ENCODE results near the gene NATD1.
A peak's percentile ranks its signal among the peaks of the same experiment; 100 is the strongest.

Gene NATD1

GRCh38 chr17:21218101-21218500 is 35.1 kb downstream of the NATD1 start:
- TF ChIP-seq USF1 (IDR thresholded peaks at IDR 0.05) (peak; percentile 18; the same call in 1 of the 2 replicates), YY1 (IDR thresholded peaks at IDR 0.05; ENCODE audit: low read depth) (no peak)

DNA sequence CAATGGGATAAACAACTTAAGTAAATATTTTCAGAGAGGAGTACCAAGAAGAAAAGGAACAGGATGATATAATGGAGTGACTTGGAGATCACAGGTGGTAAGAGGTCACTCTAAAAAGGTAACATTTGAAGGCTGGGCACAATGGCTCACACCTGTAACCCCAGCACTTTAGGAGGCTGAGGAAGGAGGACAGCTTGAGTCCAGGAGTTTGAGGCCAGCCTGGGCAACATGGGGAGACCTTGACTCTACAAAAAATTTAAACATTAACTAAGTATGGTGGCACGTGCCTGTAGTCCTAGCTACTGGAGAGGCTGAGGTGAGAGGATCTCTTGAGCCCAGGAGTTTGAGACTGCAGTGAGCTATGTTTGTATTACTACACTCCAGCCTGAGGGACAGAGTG is 35.9 kb downstream of the NATD1 start:
- TF ChIP-seq ZBTB7A (IDR thresholded peaks at IDR 0.05; ENCODE audit: low read depth) = no peak
- no peak for TF ChIP-seq FOXM1 (IDR thresholded peaks at IDR 0.05; ENCODE audit: borderline replicate concordance, low read depth)
- TF ChIP-seq YY1 (IDR thresholded peaks at IDR 0.05; ENCODE audit: low read depth) = no peak
- TF ChIP-seq EGR1 (IDR thresholded peaks at IDR 0.05) = no peak
- TF ChIP-seq MAX (IDR thresholded peaks at IDR 0.05) = no peak
- no peak for TF ChIP-seq USF1 (IDR thresholded peaks at IDR 0.05)
- no peak for TF ChIP-seq TAF1 (IDR thresholded peaks at IDR 0.05; ENCODE audit: low read depth)
- TF ChIP-seq NFIC (IDR thresholded peaks at IDR 0.05) = no peak

DNA sequence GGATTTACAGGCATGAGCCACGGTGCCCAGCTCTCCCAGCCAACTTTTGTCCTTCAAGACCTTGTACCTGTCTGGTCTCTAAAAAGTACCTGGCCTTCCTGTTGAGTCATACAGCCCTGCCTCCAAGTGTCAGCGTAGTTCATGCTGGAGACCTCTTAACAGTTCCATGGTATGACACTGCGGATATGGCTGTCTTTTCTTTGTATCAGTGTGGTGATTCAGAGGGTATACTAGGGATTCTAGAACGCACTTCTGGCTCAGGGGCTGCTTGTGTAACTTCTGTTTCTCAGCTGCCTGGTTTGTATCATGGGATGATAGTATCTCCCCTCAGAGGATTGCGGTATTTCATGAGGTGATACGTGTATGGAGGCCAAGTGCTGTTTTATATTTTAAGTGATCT is 37.3 kb downstream of the NATD1 start:
- TF ChIP-seq CEBPB (IDR thresholded peaks at IDR 0.05) (no peak), TEAD4 (IDR thresholded peaks at IDR 0.05) (no peak), ZBTB7A (IDR thresholded peaks at IDR 0.05; ENCODE audit: low read depth) (no peak), EGR1 (IDR thresholded peaks at IDR 0.05) (no peak), YY1 (IDR thresholded peaks at IDR 0.05; ENCODE audit: low read depth) (no peak), CREB1 (IDR thresholded peaks at IDR 0.05; ENCODE audit: low read depth) (no peak), TCF12 (IDR thresholded peaks at IDR 0.05; ENCODE audit: low read depth) (no peak), FOXM1 (IDR thresholded peaks at IDR 0.05; ENCODE audit: borderline replicate concordance, low read depth) (no peak), NFIC (IDR thresholded peaks at IDR 0.05) (no peak), USF1 (IDR thresholded peaks at IDR 0.05) (no peak), TAF1 (IDR thresholded peaks at IDR 0.05; ENCODE audit: low read depth) (no peak), EP300 (IDR thresholded peaks at IDR 0.05; ENCODE audit: borderline replicate concordance) (no peak), REST (IDR thresholded peaks at IDR 0.05; ENCODE audit: low read depth) (no peak)

DNA sequence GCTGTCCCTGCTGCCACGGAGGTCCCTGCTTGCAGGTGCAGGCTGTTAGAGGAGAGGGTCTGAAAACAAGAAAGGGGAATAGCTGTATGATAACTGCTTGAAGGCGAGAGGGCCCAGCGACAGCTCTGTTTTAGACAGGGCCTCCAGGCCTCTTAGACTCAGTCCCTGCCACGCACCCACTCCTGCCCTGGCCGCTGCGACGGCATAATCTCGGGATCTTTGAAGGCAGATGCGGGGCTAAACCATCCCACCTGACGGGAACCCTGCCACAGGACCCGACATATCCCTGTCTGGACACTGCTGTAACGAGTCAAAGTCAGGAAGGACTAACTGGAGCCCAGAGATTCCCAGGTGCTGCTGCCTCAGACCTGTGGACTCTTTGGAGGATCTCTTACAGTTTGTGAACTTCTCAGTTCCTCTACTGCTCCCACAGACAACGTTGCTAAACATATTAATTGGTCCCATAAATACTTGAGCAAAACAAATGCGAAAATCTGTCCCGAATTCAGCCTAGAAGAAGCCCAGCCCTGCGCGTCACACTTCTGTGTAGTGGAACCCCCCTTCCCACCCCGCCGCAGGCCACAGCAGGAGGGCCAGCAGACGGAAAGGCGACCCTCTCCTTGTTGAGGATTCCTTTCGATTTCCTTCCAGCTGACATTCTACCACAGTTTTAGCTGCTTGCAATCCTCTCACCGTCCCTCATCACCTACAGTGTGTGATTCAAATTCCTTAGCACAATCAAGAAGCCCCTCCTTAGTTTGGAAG is 38.3 kb downstream of the NATD1 start:
- TF ChIP-seq TCF12 (IDR thresholded peaks at IDR 0.05; ENCODE audit: low read depth) (no peak), ZBTB7A (IDR thresholded peaks at IDR 0.05; ENCODE audit: low read depth) (no peak), NFIC (IDR thresholded peaks at IDR 0.05) (no peak), CREB1 (IDR thresholded peaks at IDR 0.05; ENCODE audit: low read depth) (no peak), CEBPB (IDR thresholded peaks at IDR 0.05) (no peak), RAD21 (IDR thresholded peaks at IDR 0.05; ENCODE audit: low read depth) (no peak), REST (IDR thresholded peaks at IDR 0.05; ENCODE audit: low read depth) (no peak), TAF1 (IDR thresholded peaks at IDR 0.05; ENCODE audit: low read depth) (no peak), EGR1 (IDR thresholded peaks at IDR 0.05) (no peak)

DNA sequence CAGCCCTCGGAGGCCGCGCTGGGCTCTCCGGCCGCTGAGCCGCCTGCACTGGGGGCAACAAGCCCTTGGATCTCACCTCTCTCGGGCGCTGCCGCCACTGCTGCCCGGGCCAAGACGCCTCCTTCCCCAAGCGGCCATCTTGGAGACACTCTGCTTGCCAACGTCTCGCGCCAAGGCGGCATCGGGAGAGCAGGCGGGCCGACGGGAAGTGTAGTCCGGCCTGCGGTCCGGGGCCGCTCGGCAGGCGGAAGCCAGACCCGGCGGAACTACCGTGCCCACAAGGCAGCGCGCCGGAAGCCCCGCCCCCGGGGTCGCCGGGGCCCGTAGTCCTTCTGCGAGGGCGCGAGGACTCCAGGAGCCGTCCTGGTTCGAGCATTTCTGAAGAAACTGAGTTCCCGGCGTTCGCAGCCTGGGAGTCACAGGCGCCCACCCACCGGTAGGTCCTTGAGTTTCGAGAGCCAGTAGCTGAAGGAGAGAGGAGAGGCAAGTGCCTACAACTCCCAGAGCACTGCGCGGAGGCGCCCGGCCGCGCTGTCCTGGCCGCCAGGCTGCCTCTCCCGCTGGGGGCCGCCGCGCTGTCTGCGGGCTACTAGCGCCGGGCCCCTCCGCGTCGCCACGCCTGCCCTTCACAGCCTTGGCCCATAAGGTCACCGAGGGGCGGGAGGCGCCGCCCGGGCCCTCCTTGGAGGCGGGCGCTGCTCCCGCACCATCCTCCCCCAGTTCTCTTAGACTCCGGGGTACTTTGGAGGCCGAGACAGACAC is 39.0 kb downstream of the NATD1 start, which contains the start of gene TMEM11:
Gene TMEM11 (minus strand): TSS at position 147 of the 762 bp plus-strand sequence. CDS start 9 bp downstream, at position 138.
- TF ChIP-seq TAF1 (IDR thresholded peaks at IDR 0.05; ENCODE audit: low read depth) (peak; percentile 99), NFIC (IDR thresholded peaks at IDR 0.05) (peak; percentile 67), CREB1 (IDR thresholded peaks at IDR 0.05; ENCODE audit: low read depth) (peak; percentile 52; the same call in 1 of the 2 replicates), REST (IDR thresholded peaks at IDR 0.05; ENCODE audit: low read depth) (no peak), YY1 (IDR thresholded peaks at IDR 0.05; ENCODE audit: low read depth) (peak; percentile 99), USF1 (IDR thresholded peaks at IDR 0.05) (no peak), CEBPB (IDR thresholded peaks at IDR 0.05) (no peak), TCF12 (IDR thresholded peaks at IDR 0.05; ENCODE audit: low read depth) (peak; percentile 73), EGR1 (IDR thresholded peaks at IDR 0.05) (0 out of 2 replicates have a peak, but pooled peaks have one; percentile 30), MAX (IDR thresholded peaks at IDR 0.05) (no peak; the same call in 1 of the 2 replicates)

All from Ishikawa (cell line).